SU-DHL-6 (cell line): Measurements from ENCODE around the gene UBL3.

Source experiments
- CTCF ChIP-seq: fragments of 200-600 bp; sonication (generic); IDR thresholded peaks from one replicate; pipeline ENCODE4 v1.5.1; 2017; ENCODE audit warnings: antibody characterized with exemption, mild to moderate bottlenecking, low read length, moderate library complexity; ENCODE audit not compliant: insufficient read depth, poor library complexity, severe bottlenecking
- EZH2phosphoT487 ChIP-seq: fragments of 200-600 bp; sonication (generic), shearing (Covaris generic); conservative IDR thresholded peaks from 2 replicates; pipeline ENCODE4 v1.6.1; 2018; ENCODE audit warnings: mild to moderate bottlenecking, antibody characterized with exemption, low read length, moderate library complexity, mixed read lengths

- TF ChIP-seq CTCF (no peak), EZH2phosphoT487 (no peak)
Observed at GRCh38 chr13:29878101-29878500, 27.7 kb upstream of the UBL3 start.
